ENCODE data around the gene SMIM44.

Gene SMIM44

GRCh38 chr19:3499738-3500428 lies 16.6 kb upstream of the SMIM44 start:
- no peak for DNase-seq

- DNase-seq = no peak
Measured at GRCh38 chr19:3497757-3498520, 14.7 kb upstream of the SMIM44 start.

GRCh38 chr19:3496392-3497273 lies 13.4 kb upstream of the SMIM44 start:
- DNase-seq = no peak

- no peak for DNase-seq
Measured at GRCh38 chr19:3494559-3494958, 11.3 kb upstream of the SMIM44 start.

- DNase-seq = no peak
Measured at GRCh38 chr19:3494051-3494450, 10.8 kb upstream of the SMIM44 start.

GRCh38 chr19:3493651-3494050 lies 10.4 kb upstream of the SMIM44 start:
- no peak for DNase-seq

GRCh38 chr19:3492919-3493318 lies 9.7 kb upstream of the SMIM44 start:
- DNase-seq = no peak

- DNase-seq = no peak
Measured at GRCh38 chr19:3492131-3492839, 9.0 kb upstream of the SMIM44 start.

GRCh38 chr19:3491396-3492119 lies 8.3 kb upstream of the SMIM44 start:
- DNase-seq = no peak

- no peak for DNase-seq
Measured at GRCh38 chr19:3482507-3483225, 575 bp downstream of the SMIM44 start.

- DNase-seq = no peak
Measured at GRCh38 chr19:3481241-3482090, 1.8 kb downstream of the SMIM44 start.

GRCh38 chr19:3480383-3481091 lies 2.7 kb downstream of the SMIM44 start, which contains the start of gene SMIM24:
Gene SMIM24 (minus strand): TSS chr19:3480525. CDS start chr19:3480463, 62 bp downstream.
- DNase-seq = no peak

- no peak for DNase-seq
Measured at GRCh38 chr19:3479834-3480215, 3.4 kb downstream of the SMIM44 start.

GRCh38 chr19:3479177-3479833 lies 3.9 kb downstream of the SMIM44 start:
- DNase-seq = no peak

- no peak for DNase-seq
Measured at GRCh38 chr19:3478409-3479176, 4.6 kb downstream of the SMIM44 start.

GRCh38 chr19:3477951-3478350 lies 5.3 kb downstream of the SMIM44 start:
- DNase-seq = no peak

- no peak for DNase-seq
Measured at GRCh38 chr19:3477506-3477905, 5.7 kb downstream of the SMIM44 start.

- DNase-seq = no peak
Measured at GRCh38 chr19:3476830-3477229, 6.4 kb downstream of the SMIM44 start.
